Measurements from ENCODE around the gene SH2D3C.

Gene SH2D3C

DNA sequence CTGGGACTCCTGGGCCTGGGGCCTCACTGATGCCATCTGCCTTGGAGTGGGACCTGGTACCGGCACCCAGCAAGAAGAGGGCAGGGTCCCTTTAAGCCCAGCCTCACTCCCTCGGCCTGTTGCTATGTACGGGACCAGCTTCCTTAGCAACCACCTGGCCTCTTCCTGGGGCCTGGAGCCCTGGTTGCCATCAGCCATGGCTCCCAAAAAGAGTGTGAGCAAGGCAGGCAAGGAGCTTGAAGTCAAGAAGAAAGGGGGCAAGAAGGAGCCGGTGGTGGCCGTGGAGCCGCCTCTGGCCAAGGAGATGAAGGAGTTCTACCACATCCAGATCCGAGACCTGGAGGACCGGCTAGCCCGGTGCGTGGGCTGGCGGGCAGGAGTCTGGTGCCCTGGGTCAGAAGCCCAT is 71.6 kb downstream of the SH2D3C start, which contains the start of gene CFAP157:
CFAP157 (plus strand) TSS at position 153 of the 406 bp plus-strand sequence; CDS start at position 197, 44 bp downstream.
- TF ChIP-seq, protein P1, sequence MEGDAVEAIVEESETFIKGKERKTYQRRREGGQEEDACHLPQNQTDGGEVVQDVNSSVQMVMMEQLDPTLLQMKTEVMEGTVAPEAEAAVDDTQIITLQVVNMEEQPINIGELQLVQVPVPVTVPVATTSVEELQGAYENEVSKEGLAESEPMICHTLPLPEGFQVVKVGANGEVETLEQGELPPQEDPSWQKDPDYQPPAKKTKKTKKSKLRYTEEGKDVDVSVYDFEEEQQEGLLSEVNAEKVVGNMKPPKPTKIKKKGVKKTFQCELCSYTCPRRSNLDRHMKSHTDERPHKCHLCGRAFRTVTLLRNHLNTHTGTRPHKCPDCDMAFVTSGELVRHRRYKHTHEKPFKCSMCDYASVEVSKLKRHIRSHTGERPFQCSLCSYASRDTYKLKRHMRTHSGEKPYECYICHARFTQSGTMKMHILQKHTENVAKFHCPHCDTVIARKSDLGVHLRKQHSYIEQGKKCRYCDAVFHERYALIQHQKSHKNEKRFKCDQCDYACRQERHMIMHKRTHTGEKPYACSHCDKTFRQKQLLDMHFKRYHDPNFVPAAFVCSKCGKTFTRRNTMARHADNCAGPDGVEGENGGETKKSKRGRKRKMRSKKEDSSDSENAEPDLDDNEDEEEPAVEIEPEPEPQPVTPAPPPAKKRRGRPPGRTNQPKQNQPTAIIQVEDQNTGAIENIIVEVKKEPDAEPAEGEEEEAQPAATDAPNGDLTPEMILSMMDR (IDR thresholded peaks at IDR 0.05; ENCODE audit: low read depth, low read length): no peak
- Histone ChIP-seq H3K9me3 (peaks cover 8% of the 10 kb centered on the region; the same call in 1 of the 2 replicates), H3K4me3 (ENCODE audit: low read depth, low read length) (no peak within 1 kb of the TSS), H3K4me1 (peaks cover 5% of the 10 kb centered on the region; the same call in 1 of the 2 replicates), H3K27me3 (no peaks in the 10 kb centered on the region), H3K36me3 (no peaks in the 10 kb centered on the region; the same call in 1 of the 2 replicates)
- no peak for DNase-seq

DNA sequence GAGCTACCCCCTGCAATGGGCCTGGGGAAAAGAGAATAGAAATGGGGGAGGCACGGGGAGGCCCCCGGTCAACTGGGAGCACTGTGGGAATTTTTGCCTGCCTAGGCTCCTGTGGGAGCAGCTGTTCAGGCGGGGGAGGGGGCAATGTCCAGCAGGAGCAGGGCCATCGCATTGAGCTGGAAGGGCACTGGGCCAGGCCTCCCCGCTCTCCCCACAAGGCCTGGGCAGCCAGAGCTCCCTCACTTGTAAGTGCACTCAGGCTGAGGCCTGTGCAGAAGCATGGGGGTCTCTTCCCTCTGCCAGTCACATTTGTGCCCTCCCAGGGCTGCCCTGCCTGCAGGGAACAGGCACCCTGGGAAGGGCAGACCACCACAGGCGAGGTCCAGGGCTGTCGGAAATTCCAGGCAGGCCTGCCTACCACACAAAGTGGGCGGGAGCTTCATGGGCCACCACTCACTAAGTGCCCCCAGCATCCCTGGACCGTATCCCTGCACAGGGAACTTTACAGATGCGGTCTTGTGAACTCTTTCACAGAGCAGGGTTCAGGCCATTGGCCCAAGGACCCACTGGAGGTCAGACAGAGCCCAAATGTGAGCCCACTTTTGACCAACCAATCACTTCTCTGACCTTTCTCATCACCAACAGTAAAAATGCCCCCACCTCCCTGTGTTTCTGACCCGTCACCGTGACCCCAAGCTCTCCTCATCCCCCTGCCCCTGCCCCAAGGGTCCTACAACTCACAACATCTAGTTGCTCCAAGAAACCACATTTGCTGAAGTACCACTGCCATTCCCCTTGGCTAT is 72.7 kb downstream of the SH2D3C start:
- Histone ChIP-seq H3K9me3 (peaks cover 8% of the 10 kb centered on the region; the same call in 1 of the 2 replicates), H3K4me3 (ENCODE audit: low read depth, low read length) (no peak overlapping the region), H3K36me3 (no peaks in the 10 kb centered on the region; the same call in 1 of the 2 replicates), H3K27me3 (no peaks in the 10 kb centered on the region), H3K4me1 (peaks cover 9% of the 10 kb centered on the region)
- DNase-seq: no peak
- TF ChIP-seq, protein P1 (IDR thresholded peaks at IDR 0.05; ENCODE audit: low read depth, low read length): no peak

DNA sequence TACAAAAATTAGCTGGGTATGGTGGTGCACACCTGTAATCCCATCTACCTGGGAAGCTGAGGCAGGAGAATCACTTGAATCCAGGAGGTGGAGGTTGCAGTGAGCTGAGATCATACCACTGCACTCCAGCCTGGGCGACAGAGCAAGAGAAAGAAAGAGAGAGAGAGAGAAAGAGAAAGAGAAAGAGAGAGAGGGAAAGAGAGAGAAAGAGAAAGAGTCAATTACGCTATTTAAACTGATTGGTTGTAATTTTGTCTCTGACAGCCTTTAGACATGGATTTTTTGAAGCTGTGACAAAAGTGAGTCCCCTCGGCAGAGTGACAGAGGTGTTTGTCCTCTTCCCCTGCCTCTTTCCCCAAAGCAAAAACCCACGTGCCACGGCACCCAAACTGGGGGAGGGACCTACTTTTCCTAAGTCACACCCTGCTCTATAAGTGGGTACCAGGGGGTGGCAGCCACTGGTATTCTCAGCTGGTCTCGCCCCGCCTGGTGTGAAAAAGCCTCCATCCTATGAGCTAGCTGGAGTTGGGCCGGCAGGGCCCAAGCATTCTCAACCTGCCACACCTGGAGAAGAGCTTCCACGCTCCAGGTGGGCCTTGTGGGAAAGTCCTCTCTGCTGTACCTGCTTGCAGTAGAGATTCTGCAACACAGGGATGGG is 75.0 kb downstream of the SH2D3C start:
- no peaks in the 10 kb centered on the region for H3K36me3 ChIP-seq
- TF ChIP-seq, protein P1 (IDR thresholded peaks at IDR 0.05; ENCODE audit: low read depth, low read length): no peak
- no peaks in the 10 kb centered on the region for H3K27me3 ChIP-seq
- no peak overlapping the region for H3K4me3 ChIP-seq (ENCODE audit: low read depth, low read length)
- peaks cover under 1% of the 10 kb centered on the region; the same call in 1 of the 2 replicates for H3K9me3 ChIP-seq
- peaks cover 16% of the 10 kb centered on the region for H3K4me1 ChIP-seq
- DNase-seq: no peak

DNA sequence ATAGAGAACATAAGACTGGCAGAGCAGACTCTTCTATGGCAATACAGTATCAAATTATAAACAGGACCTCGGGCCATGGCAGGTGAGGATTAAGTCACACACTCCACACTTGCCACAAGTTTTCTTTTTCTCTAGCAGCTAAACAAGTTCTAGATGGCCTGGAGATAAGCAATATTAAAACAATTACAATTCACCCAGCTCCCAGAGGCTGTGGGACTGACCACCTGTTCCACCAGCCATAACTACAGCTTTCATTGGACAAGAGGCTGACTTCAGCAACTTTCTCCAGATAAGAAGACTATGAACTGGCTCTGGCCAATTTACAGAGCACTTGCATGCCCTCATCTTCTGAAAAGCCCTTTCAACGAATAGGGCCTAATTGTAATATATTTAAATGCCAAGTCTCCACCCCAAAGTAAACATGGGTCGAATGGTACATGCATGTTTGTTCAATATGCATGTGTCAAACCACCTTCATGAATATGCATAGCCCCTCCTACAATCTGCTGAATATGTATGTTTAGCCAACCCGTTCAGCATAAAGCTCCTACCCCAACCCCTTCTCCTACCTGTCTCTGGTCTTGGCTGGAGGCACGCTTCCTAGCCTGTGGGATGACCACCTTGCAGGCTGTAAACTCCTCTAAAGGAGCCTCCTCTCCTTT is 77.7 kb downstream of the SH2D3C start:
- Histone ChIP-seq H3K27me3 (no peaks in the 10 kb centered on the region), H3K9me3 (no peaks in the 10 kb centered on the region), H3K36me3 (no peaks in the 10 kb centered on the region), H3K4me1 (peaks cover 11% of the 10 kb centered on the region; the same call in 1 of the 2 replicates), H3K4me3 (ENCODE audit: low read depth, low read length) (no peak overlapping the region)
- TF ChIP-seq, protein P1 (IDR thresholded peaks at IDR 0.05; ENCODE audit: low read depth, low read length): no peak
- DNase-seq: no peak

DNA sequence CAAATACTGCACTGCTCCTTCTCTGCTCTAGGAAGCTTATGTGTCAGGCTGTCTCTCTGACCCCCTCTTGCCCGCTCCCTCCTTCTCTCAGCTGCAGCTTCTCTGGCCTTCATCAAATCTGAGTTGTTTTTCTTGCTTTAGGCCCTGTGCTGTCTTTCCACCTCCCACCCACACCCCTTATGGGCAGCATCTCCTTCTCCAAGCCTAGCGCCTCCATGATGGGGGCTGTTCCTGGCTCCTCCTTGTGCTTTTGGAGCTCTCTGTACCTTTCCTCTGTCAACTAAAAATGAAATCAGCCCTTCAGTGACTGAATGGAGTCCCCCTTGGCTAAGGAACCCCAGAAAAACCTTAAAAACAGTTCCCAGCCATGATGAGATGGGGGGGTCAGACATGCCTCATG is 78.3 kb downstream of the SH2D3C start:
- Histone ChIP-seq H3K4me3 (ENCODE audit: low read depth, low read length) (no peak overlapping the region), H3K27me3 (no peaks in the 10 kb centered on the region), H3K4me1 (peaks cover 11% of the 10 kb centered on the region; the same call in 1 of the 2 replicates), H3K9me3 (no peaks in the 10 kb centered on the region), H3K36me3 (no peaks in the 10 kb centered on the region)
- DNase-seq: no peak
- TF ChIP-seq, protein P1 (IDR thresholded peaks at IDR 0.05; ENCODE audit: low read depth, low read length): no peak

Data from BE2C (cell line).